A673 (cell line): ENCODE results near the gene CSH1.
"Not testable (repeated sequence)": the region's sequence is repeated elsewhere in the genome, so short reads cannot be mapped to it uniquely, and the experiment has no call there.

ENCODE experiments used
- CTCF ChIP-seq: fragments of 300-800, 200-600 bp; sonication (generic); conservative IDR thresholded peaks from 2 replicates; pipeline ENCODE4 v1.5.1; 2017; ENCODE audit warnings: low read depth, mild to moderate bottlenecking, antibody characterized with exemption, low read length, moderate library complexity, mixed read lengths
- EZH2 ChIP-seq: fragments of 200-600 bp; sonication (generic); IDR thresholded peaks from 2 replicates; pipeline ENCODE4 v1.6.1; 2017; ENCODE audit warnings: borderline replicate concordance, low read depth, mild to moderate bottlenecking, mixed read lengths, antibody characterized with exemption, low read length; ENCODE audit not compliant: poor library complexity, severe bottlenecking

DNA sequence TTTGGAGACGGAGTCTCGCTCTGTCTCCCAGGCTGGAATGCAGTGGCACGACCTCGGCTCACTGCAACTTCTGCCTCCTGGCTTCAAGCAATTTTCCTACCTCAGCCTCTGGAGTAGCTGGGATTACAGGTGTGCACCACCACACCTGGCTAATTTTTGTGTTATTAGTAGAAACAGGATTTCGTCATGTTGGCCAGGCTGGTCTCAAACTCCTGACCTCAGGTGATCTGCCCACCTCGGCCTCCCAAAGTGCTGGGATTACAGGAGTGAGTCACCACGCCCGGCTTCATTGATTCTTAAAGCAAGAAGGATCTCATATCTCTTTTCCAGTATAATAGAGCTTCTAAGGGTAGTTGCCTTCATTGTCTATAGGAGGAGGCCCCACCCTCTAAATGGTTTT is 8.4 kb upstream of the CSH1 start:
- TF ChIP-seq CTCF, EZH2: not testable (repeated sequence)
